ENCODE measurements around the gene CCM2L.

The CCM2L gene

GRCh38 chr20:32050851-32051556 lies 40.8 kb downstream of the CCM2L start:
- ChIA-PET POLR2A (no interaction called here), CTCF (interaction anchor here (1.4 to 6.1 kb wide), 3 partner anchors 9 to 19 kb away, joined by 3 to 18 read pairs (median 4); no protein-coding TSS in a partner anchor)

GRCh38 chr20:32051720-32052089 lies 41.5 kb downstream of the CCM2L start:
- TF ChIP-seq, protein P1, sequence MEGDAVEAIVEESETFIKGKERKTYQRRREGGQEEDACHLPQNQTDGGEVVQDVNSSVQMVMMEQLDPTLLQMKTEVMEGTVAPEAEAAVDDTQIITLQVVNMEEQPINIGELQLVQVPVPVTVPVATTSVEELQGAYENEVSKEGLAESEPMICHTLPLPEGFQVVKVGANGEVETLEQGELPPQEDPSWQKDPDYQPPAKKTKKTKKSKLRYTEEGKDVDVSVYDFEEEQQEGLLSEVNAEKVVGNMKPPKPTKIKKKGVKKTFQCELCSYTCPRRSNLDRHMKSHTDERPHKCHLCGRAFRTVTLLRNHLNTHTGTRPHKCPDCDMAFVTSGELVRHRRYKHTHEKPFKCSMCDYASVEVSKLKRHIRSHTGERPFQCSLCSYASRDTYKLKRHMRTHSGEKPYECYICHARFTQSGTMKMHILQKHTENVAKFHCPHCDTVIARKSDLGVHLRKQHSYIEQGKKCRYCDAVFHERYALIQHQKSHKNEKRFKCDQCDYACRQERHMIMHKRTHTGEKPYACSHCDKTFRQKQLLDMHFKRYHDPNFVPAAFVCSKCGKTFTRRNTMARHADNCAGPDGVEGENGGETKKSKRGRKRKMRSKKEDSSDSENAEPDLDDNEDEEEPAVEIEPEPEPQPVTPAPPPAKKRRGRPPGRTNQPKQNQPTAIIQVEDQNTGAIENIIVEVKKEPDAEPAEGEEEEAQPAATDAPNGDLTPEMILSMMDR (IDR thresholded peaks at IDR 0.05; ENCODE audit: control extremely low read depth, extremely low read depth, low read depth, missing control alignments) = no peak

More at GRCh38 chr20:32050851-32051556, 40.8 kb downstream of the CCM2L start:
- DNase-seq (ENCODE audit: extremely low spot score) = peak; percentile 34
- TF ChIP-seq, protein P1 (IDR thresholded peaks at IDR 0.05; ENCODE audit: control extremely low read depth, extremely low read depth, low read depth, missing control alignments) = no peak

DNA sequence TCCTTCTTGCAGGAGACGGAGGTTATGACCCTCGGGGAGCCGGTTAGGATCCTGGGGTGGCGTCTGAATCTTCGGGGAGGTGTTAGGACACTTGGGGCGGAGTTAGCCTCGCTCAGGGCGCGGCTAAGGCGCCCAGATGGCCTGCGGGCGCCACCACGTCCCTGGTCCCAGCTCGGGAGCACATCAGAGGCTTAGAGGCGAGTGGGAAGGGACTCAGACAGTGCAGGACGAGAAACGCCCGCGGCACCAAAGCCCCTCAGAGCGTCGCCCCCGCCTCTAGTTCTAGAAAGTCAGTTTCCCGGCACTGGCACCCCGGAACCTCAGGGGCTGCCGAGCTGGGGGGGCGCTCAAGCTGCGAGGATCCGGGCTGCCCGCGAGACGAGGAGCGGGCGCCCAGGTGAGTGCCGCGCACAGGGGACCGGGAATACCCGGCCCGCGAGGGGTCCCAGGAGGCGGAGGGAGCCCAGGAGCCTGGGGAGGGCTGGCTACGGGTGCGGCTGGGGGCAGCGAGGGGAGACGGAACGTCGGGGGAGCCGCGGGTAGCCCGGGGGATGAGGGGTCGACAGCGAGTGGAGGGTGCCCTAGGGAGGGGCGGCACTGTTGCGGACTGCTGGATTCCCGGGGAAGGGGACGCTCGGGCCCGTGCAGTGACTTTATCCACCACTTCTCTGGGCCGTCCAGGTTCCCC lies 42.0 kb downstream of the CCM2L start, which contains the start of gene HCK:
TSS of gene HCK (plus strand) at position 153 of the 688 bp plus-strand sequence.
- DNase-seq (ENCODE audit: extremely low spot score) = peak; percentile 75
- TF ChIP-seq, protein P1 (IDR thresholded peaks at IDR 0.05; ENCODE audit: control extremely low read depth, extremely low read depth, low read depth, missing control alignments) = no peak
- ChIA-PET POLR2A (interaction anchor here (0.7 to 2.6 kb wide), 2 partner anchors 11 to 184 kb away, joined by 3 to 22 read pairs; no protein-coding TSS in a partner anchor), CTCF (interaction anchor here (0.7 to 6.1 kb wide), 5 partner anchors 10 to 20 kb away, joined by 3 to 18 read pairs (median 5); no protein-coding TSS in a partner anchor)

More at GRCh38 chr20:32051720-32052089, 41.5 kb downstream of the CCM2L start:
- ChIA-PET CTCF (interaction anchor here (1.8 to 6.1 kb wide), 3 partner anchors 10 to 19 kb away, joined by 4 to 18 read pairs (median 5); no protein-coding TSS in a partner anchor), POLR2A (interaction anchor here (2.6 kb wide), 1 partner anchor 11 kb away, joined by 22 read pairs; no protein-coding TSS in a partner anchor)
- DNase-seq (ENCODE audit: extremely low spot score) = no peak

DNA sequence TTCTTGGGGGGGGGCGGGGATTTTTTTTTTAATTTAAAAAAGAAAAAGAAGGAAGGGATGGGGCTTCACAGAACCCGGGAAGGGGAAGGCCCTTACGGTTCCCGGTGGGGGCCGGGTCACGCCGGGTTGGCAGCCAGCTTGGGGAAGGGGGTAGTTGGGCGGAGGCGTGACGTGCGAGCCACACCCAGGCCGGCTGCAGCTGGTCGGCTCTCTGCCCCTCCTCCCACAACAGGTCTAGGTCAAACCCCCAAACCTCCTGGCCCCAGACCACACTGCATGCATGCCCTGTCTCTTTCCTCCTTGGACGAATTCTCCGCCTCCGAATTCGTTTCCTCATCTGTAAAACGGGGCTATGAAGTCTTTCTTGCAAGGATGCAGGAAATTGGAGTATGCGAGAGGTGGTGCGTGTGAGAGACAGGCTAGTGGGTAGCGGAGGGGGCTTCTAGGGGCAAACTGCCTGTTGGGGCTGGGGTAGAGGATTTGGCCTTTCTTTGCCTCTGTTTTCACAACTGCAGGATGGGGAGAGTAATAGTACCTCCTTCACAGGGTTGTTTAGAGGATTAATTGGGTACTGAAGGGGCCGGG lies 42.6 kb downstream of the CCM2L start:
- TF ChIP-seq, protein P1 (IDR thresholded peaks at IDR 0.05; ENCODE audit: control extremely low read depth, extremely low read depth, low read depth, missing control alignments) = no peak
- ChIA-PET CTCF (interaction anchor here (0.7 to 6.1 kb wide), 6 partner anchors 10 to 38 kb away, joined by 3 to 18 read pairs (median 4); no protein-coding TSS in a partner anchor), POLR2A (interaction anchor here (0.7 to 2.6 kb wide), 2 partner anchors 10 to 185 kb away, joined by 3 to 22 read pairs; no protein-coding TSS in a partner anchor)
- DNase-seq (ENCODE audit: extremely low spot score) = peak; percentile 69

- CTCF ChIA-PET = interaction anchor here (0.9 to 6.1 kb wide), 5 partner anchors 9 to 37 kb away, joined by 4 to 18 read pairs (median 4); no protein-coding TSS in a partner anchor
- TF ChIP-seq, protein P1 (IDR thresholded peaks at IDR 0.05; ENCODE audit: control extremely low read depth, extremely low read depth, low read depth, missing control alignments) = no peak
- POLR2A ChIA-PET = interaction anchor here (2.6 kb wide), 1 partner anchor 10 kb away, joined by 22 read pairs; no protein-coding TSS in a partner anchor
- no peak for DNase-seq (ENCODE audit: extremely low spot score)
Observed at GRCh38 chr20:32053648-32054047, 43.4 kb downstream of the CCM2L start.

All from GM10248 (cell line).